ENCODE measurements around the gene GTPBP6.
"Not testable (repeated sequence)": the region's sequence is repeated elsewhere in the genome, so short reads cannot be mapped to it uniquely, and the experiment has no call there.

Gene GTPBP6

DNA sequence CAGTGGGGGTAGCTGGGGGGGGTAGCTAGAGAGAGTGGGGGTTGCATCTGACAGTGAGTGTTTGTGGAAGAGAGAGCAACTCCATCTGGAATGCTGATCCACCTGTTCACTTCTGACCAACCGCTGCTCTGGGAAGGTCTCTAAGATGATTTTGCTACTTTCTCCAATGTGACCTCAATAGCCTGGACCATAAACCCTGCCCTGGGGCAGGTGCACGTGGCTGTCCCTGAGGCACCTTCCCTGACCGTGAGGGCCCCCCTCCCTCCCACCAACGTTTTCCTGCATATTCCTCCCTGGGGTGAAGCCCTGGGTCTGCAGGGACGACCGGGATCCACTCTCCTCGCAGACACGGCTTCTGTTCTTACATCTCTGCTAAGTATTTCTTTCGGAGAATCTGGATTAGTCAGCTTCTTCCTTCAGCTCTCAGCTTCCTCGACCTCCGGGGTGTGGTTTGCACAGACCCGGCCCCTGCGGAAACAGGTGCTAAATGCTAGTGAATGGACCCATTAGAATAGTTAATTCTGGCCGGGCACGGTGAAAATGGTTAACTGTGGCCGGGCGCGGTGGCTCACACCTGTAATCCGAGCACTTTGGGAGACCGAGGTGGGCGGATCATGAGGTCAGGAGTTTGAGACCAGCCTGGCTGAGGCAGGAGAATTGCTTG lies 58.8 kb downstream of the GTPBP6 start:
- Mint-ChIP-seq H3K9me3 (no peaks in the 10 kb centered on the region), H3K27ac (no peak overlapping the region), H3K4me1 (no peaks in the 10 kb centered on the region), H3K4me3 (peak overlapping the region in 1 of 2 donors; percentile 41), H3K27me3 (no peaks in the 10 kb centered on the region)
- ATAC-seq (peak; percentile 56), DNase-seq (no peak)

DNA sequence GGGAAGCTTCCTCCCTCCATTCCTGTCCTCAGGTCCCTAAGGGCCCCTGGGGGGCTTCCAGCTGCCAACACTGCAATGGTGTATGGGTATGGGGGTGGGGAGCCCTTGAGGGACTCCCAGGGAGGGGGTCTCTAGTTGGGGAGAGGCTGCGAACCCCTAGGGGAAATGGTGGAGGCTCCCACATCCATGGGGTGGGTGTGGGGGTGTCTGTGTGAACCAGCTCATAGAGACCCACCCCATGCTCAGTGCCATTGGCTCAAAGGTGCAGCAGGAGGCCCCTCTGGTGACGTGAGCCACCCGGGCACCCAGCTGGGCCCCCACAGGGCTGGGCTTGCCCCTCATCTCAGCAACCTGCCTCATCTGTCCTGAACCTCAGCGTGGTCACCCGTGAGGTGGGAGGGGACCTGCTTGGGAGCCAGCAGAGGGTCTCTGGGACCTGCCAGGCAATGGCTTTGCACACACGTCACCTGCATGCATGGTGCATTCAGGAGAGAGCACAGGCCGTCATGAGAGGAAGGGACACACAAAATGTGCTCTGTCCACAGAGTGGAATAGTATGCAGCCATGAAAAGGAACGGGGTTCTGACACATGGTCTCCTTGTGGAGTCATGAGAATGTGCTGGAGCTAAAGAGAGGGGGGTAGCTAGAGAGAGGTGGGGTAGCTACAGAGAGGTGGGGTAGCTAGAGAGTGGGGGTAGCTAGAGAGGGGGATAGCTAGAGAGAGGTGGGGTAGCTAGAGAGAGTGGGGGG lies 60.1 kb downstream of the GTPBP6 start:
- no peak overlapping the region for H3K27ac Mint-ChIP-seq
- H3K4me1 Mint-ChIP-seq: no peaks in the 10 kb centered on the region
- peak; percentile 13 for ATAC-seq
- H3K4me3 Mint-ChIP-seq: no peak overlapping the region
- no peak for DNase-seq
- H3K27me3 Mint-ChIP-seq: no peaks in the 10 kb centered on the region
- no peaks in the 10 kb centered on the region for H3K9me3 Mint-ChIP-seq

DNA sequence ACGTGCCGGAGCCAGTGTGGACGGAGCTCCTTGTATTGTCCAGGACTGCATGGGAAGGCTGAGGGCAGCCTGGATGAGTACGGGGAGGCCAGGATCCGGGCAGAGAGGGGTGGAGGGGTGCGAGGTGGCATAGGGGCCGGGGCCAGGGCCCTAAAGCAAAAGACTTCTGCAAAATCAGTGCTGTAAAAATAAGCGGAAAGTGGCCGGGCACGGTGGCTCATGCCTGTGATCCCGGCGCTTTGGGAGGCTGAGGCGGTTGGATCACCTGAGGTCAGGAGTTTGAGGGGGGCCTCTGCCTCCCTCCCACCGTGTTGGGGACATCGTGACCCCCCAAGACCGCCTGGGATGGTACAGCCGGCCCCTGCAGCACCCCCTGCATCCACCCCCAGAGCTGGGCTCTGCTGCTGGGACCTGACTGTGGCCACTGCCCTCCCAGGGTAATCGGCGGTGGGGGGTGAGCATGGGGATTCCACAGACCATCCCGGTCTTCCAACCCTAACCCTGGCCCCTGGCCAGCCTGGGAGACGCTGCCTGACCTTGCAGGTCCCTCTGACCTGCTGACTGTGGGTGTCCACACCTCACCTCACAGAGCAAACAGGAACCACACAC lies 60.8 kb downstream of the GTPBP6 start:
- Mint-ChIP-seq H3K9me3 (peaks cover 2 to 3% of the 10 kb centered on the region in 2 donors), H3K27ac (no peak overlapping the region), H3K4me1 (peaks cover 2% of the 10 kb centered on the region), H3K4me3 (no peak overlapping the region), H3K27me3 (no peaks in the 10 kb centered on the region)
- DNase-seq (no peak), ATAC-seq (peak; percentile 4)

DNA sequence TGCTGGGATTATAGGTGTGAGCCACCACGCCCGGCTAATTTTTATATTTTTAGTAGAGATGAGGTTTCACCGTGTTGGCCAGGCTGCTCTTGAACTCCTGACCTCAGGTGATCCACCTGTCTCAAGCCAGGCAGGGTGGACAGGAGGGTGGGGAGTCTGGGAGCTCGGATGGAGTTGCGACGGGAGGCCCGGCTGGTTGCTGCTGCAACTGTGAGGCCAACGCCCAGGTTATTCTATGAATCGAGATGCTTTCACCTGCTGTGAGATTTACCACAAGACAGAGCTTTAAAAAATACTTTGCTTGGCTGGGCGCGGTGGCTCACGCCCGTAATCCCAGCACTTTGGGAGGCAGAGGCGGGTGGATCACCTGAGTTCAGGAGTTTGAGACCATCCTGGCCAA lies 61.5 kb downstream of the GTPBP6 start:
- H3K4me3 Mint-ChIP-seq, ATAC-seq, H3K27me3 Mint-ChIP-seq, H3K9me3 Mint-ChIP-seq, DNase-seq, H3K4me1 Mint-ChIP-seq, H3K27ac Mint-ChIP-seq: not testable (repeated sequence)

DNA sequence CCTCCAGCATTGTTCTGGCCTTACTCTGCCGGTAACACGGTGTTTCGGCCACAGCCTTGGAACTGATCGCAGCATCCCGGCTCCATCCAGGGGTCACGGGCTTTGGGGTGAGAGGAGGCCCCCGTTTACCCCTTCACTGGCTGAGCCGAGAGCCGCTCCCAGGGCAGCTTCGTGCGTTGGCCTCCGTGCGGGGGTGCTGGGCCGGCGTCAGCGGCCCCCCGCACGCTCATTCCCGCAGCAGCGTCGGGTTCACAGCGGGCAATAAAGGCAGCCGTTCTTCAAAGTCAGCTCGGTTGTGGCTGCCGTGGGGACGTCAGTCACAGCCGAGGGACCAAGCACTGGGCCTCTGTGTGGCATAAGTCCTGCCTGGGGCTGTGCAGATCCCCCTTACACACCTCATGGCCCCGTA lies 62.7 kb downstream of the GTPBP6 start:
- ATAC-seq (no peak), DNase-seq (no peak)
- H3K4me3 Mint-ChIP-seq: no peak overlapping the region
- no peaks in the 10 kb centered on the region for H3K27me3 Mint-ChIP-seq
- H3K9me3 Mint-ChIP-seq: peaks cover 12% of the 10 kb centered on the region in 2 donors
- H3K27ac Mint-ChIP-seq: no peak overlapping the region
- peaks cover 16% of the 10 kb centered on the region for H3K4me1 Mint-ChIP-seq

Measured in stimulated activated naive CD8-positive, alpha-beta T cell treated with anti-CD3 and anti-CD28 coated beads, Interleukin-15, amount 100 ng/mL, for 72 hours (primary cell).